HepG2 (cell line): ENCODE data around the gene C1orf74. TPM values are rescaled to one million over a fixed set of nuclear protein-coding genes. Genes with fewer than 3 reads are reported as not detected.

ENCODE experiments used
- ATAC-seq: fragments of 200-7000 bp; cut with Tn5 transposase; 3 replicates; pipeline ENCODE4 v1.9.1; 2020; ENCODE audit warnings: mild to moderate bottlenecking, moderate library complexity
- BruUV-seq: library from RNA; stranded (reverse); fragments of 400-500 nt; replicated peaks from 2 replicates; lab custom pipeline; 2021; lab: Mats Ljungman, UMichigan
- CTCF ChIA-PET: fragments of 300-600 bp; formaldehyde crosslinking; extraction: SDS; loops from one replicate; lab custom pipeline; 2021; ENCODE audit warnings: low total read pairs, inconsistent platforms, low intra/inter-chr PET ratio; lab: Yijun Ruan, JAX
- POLR2A ChIA-PET: fragments of 350-600 bp; sonication (Branson Sonifier 250); formaldehyde crosslinking; loops from one replicate; lab custom pipeline; 2020; ENCODE audit warnings: antibody characterized with exemption, inconsistent platforms; lab: Yijun Ruan, JAX
- DNase-seq: peaks from one replicate; pipeline ENCODE4 v3.0.0-alpha.2; 2015; ENCODE audit warnings: low spot score
- FAIRE-seq: peaks from 3 replicates; lab custom pipeline; 2011; peaks lifted over from hg19 to GRCh38; lab: Jason Lieb, UNC
- H2AFZ ChIP-seq: one replicate; pipeline ENCODE4 v1.6.1; 2011; ENCODE audit warnings: low read length, inconsistent platforms
- H3K27ac ChIP-seq: fragments of 300-600 bp; 3 replicates; pipeline ENCODE4 v1.8.0; 2011; ENCODE audit warnings: mixed run types, mild to moderate bottlenecking, mixed read lengths, low read length, inconsistent platforms; ENCODE audit not compliant: insufficient read depth; ENCODE audit errors: extremely low read length
- H3K27me3 ChIP-seq, 2 experiments: fragments of 200-600 bp in 1 of 2; 2 replicates in 1 of 2; 3 replicates in 1 of 2; pipeline versions ENCODE4 v1.6.0 to v1.8.0; 2011; ENCODE audit warnings: low read length in 2 of 2, mild to moderate bottlenecking in 2 of 2, moderate library complexity in 2 of 2, inconsistent platforms in 1 of 2; ENCODE audit not compliant: insufficient read depth in 2 of 2, control insufficient read depth in 1 of 2
- H3K36me3 ChIP-seq, 2 experiments: fragments of 200-600 bp in 1 of 2; replicated peaks in 1 of 2; 2 replicates in 1 of 2; 3 replicates in 1 of 2; pipeline versions ENCODE4 v1.5.1 to v1.8.0; 2011; ENCODE audit warnings: low read length in 2 of 2, inconsistent platforms in 1 of 2; ENCODE audit not compliant: insufficient read depth in 2 of 2, control insufficient read depth in 1 of 2
- H3K4me1 ChIP-seq: 2 replicates; pipeline ENCODE4 v1.5.1; 2012; ENCODE audit warnings: low read length, inconsistent platforms; ENCODE audit not compliant: insufficient read depth
- H3K4me2 ChIP-seq: 2 replicates; pipeline ENCODE4 v1.6.0; 2011; ENCODE audit warnings: low read depth, low read length, inconsistent platforms
- H3K4me3 ChIP-seq, 3 experiments: fragments of 200-600 bp in 1 of 3; sonication (generic), shearing (Covaris generic) in 1 of 3; replicated peaks in 1 of 3; 2 replicates each; pipeline ENCODE4 v1.5.1; 2011 to 2016; ENCODE audit warnings: low read length in 3 of 3, inconsistent platforms in 2 of 3, low read depth in 2 of 3, mild to moderate bottlenecking in 2 of 3, control low read depth in 1 of 3, mixed read lengths in 1 of 3; ENCODE audit not compliant: insufficient read depth in 1 of 3
- H3K79me2 ChIP-seq: one replicate; pipeline ENCODE4 v1.6.1; 2011; ENCODE audit warnings: low read length, inconsistent platforms; ENCODE audit not compliant: insufficient read depth
- H3K9ac ChIP-seq: 2 replicates; pipeline ENCODE4 v1.6.0; 2011; ENCODE audit warnings: mild to moderate bottlenecking, low read depth, low read length, inconsistent platforms; ENCODE audit not compliant: insufficient read depth
- H3K9me3 ChIP-seq: 2 replicates; pipeline ENCODE4 v1.5.1; 2012; ENCODE audit warnings: mild to moderate bottlenecking, low read length
- H4K20me1 ChIP-seq: 2 replicates; pipeline ENCODE4 v1.6.0; 2011; ENCODE audit warnings: inconsistent platforms, mild to moderate bottlenecking, low read length, moderate library complexity; ENCODE audit not compliant: insufficient read depth
- GATA4 ChIP-seq: sonication (generic); IDR thresholded peaks from 2 replicates; pipeline ENCODE4 v1.6.1; 2016; ENCODE audit warnings: antibody characterized with exemption, low read depth, borderline replicate concordance
- ONECUT2 ChIP-seq: sonication (generic); formaldehyde crosslinking; IDR thresholded peaks from 2 replicates; pipeline ENCODE4 v1.4.0; 2020; ENCODE audit warnings: missing genetic modification reagents
- RFX3 ChIP-seq: IDR thresholded peaks from 2 replicates; pipeline ENCODE4 v1.6.1; 2016; ENCODE audit warnings: missing biosample characterization, missing genetic modification reagents
- SALL2 ChIP-seq: sonication (generic); formaldehyde crosslinking; IDR thresholded peaks from 2 replicates; pipeline ENCODE4 v1.8.1; 2023; ENCODE audit warnings: mild to moderate bottlenecking, missing genetic modification reagents, inconsistent platforms
- TEF ChIP-seq: sonication (generic); formaldehyde crosslinking; IDR thresholded peaks from 2 replicates; pipeline ENCODE4 v1.5.0; 2020; ENCODE audit warnings: missing genetic modification reagents
- ZFP82 ChIP-seq: sonication (generic); formaldehyde crosslinking; IDR thresholded peaks from 2 replicates; pipeline ENCODE4 v1.5.1; 2020; ENCODE audit warnings: mild to moderate bottlenecking, missing genetic modification reagents, borderline replicate concordance
- ZMAT5 ChIP-seq: sonication (generic); formaldehyde crosslinking; IDR thresholded peaks from 2 replicates; pipeline ENCODE4 v1.5.0; 2020; ENCODE audit warnings: mild to moderate bottlenecking, low read depth, missing genetic modification reagents, borderline replicate concordance
- ZNF230 ChIP-seq: sonication (generic); formaldehyde crosslinking; IDR thresholded peaks from 2 replicates; pipeline ENCODE4 v1.4.0; 2020; ENCODE audit warnings: mild to moderate bottlenecking, missing genetic modification reagents
- ZNF441 ChIP-seq: sonication (generic); formaldehyde crosslinking; IDR thresholded peaks from 2 replicates; pipeline ENCODE4 v1.7.0; 2021; ENCODE audit warnings: missing genetic modification reagents, borderline replicate concordance
- ZNF446 ChIP-seq: sonication (generic); formaldehyde crosslinking; IDR thresholded peaks from 2 replicates; pipeline ENCODE4 v1.5.0; 2020; ENCODE audit warnings: mild to moderate bottlenecking, missing genetic modification reagents
- ZNF713 ChIP-seq: sonication (generic); formaldehyde crosslinking; IDR thresholded peaks from 2 replicates; pipeline ENCODE4 v1.4.0; 2020; ENCODE audit warnings: mild to moderate bottlenecking, missing genetic modification reagents
- ZNF782 ChIP-seq: sonication (generic); formaldehyde crosslinking; IDR thresholded peaks from 2 replicates; pipeline ENCODE4 v1.4.0; 2020; ENCODE audit warnings: missing genetic modification reagents, mild to moderate bottlenecking, borderline replicate concordance
- WGBS: methylation state at CpG from one replicate; pipeline ENCODE4 v1.1.6; 2017; ENCODE audit warnings: low lambda C conversion rate; 5-methylcytosine and 5-hydroxymethylcytosine counted together
- in situ Hi-C: cut with HindIII; loops from 2 replicates; pipeline ENCODE4 v1.10.0; 2017; ENCODE audit warnings: low pct_unique_long_range_greater_than_20kb; ENCODE audit not compliant: extremely low pct_ligation_motif_present
- intact Hi-C: fragments of 100-400 bp; cut with micrococcal nuclease; formaldehyde crosslinking; loops from one replicate; pipeline ENCODE4 v1.10.0; 2022; ENCODE audit not compliant: unreplicated experiment
- polyA plus RNA-seq, 8 experiments: library from polyadenylated mRNA; depleted of rRNA in 3 of 8; stranded (reverse) in 7 of 8; unstranded in 1 of 8; fragments of >200 nt; fragmentation: Illumina TruSeq in 4 of 8; extraction: Trizol in 4 of 8; gene quantifications; 2 replicates each; pipeline versions ENCODE4 v1.2.1 to v1.2.3, GENCODE V29; 2011 to 2016; ENCODE audit warnings: low read depth in 4 of 8, missing spikeins in 1 of 8, mixed read lengths in 1 of 8; ENCODE audit not compliant: insufficient read depth in 1 of 8
- total RNA-seq, 5 experiments: library from RNA; depleted of rRNA; stranded (reverse); fragments of >200 nt; fragmentation: Illumina TruSeq; extraction: Trizol; gene quantifications; 2 replicates each; pipeline ENCODE4 v1.2.3, GENCODE V29; 2016; ENCODE audit warnings: low read depth in 1 of 5
- TF ChIP-seq, protein P1 (sequence below): sonication (generic); formaldehyde crosslinking; IDR thresholded peaks from 2 replicates; pipeline ENCODE4 v1.8.0; 2022; ENCODE audit warnings: mild to moderate bottlenecking, missing genetic modification reagents; ENCODE audit not compliant: insufficient replicate concordance

The C1orf74 gene
- total and polyA plus RNA-seq, 2 of the 13 experiments (the other 11 are each of a cell fraction or from before 2014, with no cell fraction given) = 0.33 to 0.71 TPM

DNA sequence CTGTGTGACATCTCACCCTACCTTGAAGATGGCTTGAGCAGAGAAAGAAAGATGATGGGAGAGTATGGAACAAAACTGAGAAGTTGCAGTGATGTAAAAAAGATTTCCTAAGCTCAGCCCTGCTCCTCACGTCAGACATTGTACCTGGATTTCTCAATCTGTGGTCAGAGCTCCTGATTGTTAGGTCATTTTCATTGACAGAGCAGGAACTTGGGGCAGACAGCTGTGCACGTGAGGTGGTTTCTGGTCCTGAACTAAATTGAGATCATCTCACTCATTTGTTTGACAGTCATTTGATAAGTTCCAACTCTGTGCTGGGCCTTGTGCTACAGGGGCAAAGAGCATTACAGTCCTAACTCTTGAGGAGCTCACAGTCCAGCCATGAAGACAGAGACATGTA, 18.3 kb downstream of the C1orf74 start:
- intact Hi-C loops (no loop called here), in situ Hi-C loops (no loop called here)
- Histone ChIP-seq H3K4me1 (no peaks in the 10 kb centered on the region), H3K27me3 (peaks cover 1 to 6% of the 10 kb centered on the region in 2 experiments; a peak in 2 of 5 replicates), H3K79me2 (no peaks in the 10 kb centered on the region), H2AFZ (no peak overlapping the region), H3K4me2 (no peak overlapping the region), H3K27ac (no peak overlapping the region), H4K20me1 (no peaks in the 10 kb centered on the region), H3K36me3 (no peaks in the 10 kb centered on the region), H3K9ac (no peak overlapping the region), H3K4me3 (no peak overlapping the region), H3K9me3 (peaks cover 4% of the 10 kb centered on the region; the same call in 1 of the 2 replicates)
- ChIA-PET POLR2A (interaction anchor here (1.4 kb wide), 1 partner anchor 18 kb away, joined by 4 read pairs; the partner anchor contains the start of gene C1orf74), CTCF (no interaction called here)
- no TSS peak for BruUV-seq
- ATAC-seq = no peak
- no peak for DNase-seq
- TF ChIP-seq ZFP82 (CRISPR knock-in tag) (no peak), ONECUT2 (CRISPR knock-in tag) (no peak), ZNF713 (CRISPR knock-in tag) (no peak), RFX3 (CRISPR knock-in tag) (no peak), SALL2 (CRISPR knock-in tag) (no peak), ZMAT5 (no peak), ZNF230 (CRISPR knock-in tag) (no peak), ZNF441 (CRISPR knock-in tag) (no peak), GATA4 (no peak), ZNF782 (CRISPR knock-in tag) (no peak), ZNF446 (CRISPR knock-in tag) (no peak), TEF (CRISPR knock-in tag) (no peak)
- TF ChIP-seq, protein P1, sequence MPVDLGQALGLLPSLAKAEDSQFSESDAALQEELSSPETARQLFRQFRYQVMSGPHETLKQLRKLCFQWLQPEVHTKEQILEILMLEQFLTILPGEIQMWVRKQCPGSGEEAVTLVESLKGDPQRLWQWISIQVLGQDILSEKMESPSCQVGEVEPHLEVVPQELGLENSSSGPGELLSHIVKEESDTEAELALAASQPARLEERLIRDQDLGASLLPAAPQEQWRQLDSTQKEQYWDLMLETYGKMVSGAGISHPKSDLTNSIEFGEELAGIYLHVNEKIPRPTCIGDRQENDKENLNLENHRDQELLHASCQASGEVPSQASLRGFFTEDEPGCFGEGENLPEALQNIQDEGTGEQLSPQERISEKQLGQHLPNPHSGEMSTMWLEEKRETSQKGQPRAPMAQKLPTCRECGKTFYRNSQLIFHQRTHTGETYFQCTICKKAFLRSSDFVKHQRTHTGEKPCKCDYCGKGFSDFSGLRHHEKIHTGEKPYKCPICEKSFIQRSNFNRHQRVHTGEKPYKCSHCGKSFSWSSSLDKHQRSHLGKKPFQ (CRISPR knock-in tag) = no peak
- FAIRE-seq = no peak
- 5% methylated on average over 2 of the region's 2 CpGs for WGBS
